Uterus (tissue), 2 donors: ENCODE measurements around the gene C6orf89.

Source experiments
- POLR2A ChIP-seq, 2 donors: fragments of 450-650 bp; IDR thresholded peaks; one replicate each; pipeline ENCODE4 v1.6.1; 2016; ENCODE audit warnings: antibody characterized with exemption in 2 of 2, mild to moderate bottlenecking in 1 of 2, moderate library complexity in 1 of 2
- TF ChIP-seq, protein P1 (sequence below), 4 experiments: fragments of 200-600 bp in 2 of 4; fragments of 450-650 bp in 2 of 4; sonication (generic) in 2 of 4; IDR thresholded peaks; one replicate each; pipeline ENCODE4 v1.5.1; 2016 to 2019; ENCODE audit warnings: antibody characterized with exemption in 4 of 4, mild to moderate bottlenecking in 2 of 4, moderate library complexity in 1 of 4

DNA sequence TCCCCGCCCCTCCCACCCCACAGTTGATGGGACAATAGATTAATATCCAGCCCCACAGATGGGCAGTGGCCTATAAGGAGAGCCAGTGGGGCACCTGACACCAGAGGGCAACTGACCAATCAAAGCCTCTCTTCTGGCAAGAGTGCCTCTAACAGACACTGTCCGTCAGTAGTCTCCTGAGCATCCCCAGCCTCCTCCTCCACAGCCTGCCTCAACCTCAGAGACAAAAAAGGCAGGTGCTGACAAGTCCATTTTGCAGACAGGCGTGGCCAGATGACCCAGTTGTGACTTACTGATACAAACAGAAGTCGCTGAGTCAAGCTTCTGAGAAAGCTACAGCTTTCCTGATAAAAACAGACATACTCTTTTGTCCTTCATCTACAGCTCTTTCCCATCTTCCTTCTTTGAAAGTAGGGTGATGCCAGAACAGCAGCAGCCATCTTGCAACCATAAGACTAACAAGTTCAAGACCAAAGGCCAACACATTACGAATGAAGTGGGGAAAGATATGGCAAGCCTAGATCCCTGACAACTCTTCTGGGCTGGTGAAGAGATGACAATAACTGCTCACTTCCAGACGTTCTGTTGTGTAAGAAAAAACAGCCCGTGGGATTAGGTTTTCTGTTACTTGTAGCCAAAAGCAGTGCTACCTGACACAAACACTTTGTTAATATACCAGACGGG, 23.4 kb upstream of the C6orf89 start:
- TF ChIP-seq POLR2A (IDR thresholded peaks at IDR 0.05): no peak
- TF ChIP-seq, protein P1, sequence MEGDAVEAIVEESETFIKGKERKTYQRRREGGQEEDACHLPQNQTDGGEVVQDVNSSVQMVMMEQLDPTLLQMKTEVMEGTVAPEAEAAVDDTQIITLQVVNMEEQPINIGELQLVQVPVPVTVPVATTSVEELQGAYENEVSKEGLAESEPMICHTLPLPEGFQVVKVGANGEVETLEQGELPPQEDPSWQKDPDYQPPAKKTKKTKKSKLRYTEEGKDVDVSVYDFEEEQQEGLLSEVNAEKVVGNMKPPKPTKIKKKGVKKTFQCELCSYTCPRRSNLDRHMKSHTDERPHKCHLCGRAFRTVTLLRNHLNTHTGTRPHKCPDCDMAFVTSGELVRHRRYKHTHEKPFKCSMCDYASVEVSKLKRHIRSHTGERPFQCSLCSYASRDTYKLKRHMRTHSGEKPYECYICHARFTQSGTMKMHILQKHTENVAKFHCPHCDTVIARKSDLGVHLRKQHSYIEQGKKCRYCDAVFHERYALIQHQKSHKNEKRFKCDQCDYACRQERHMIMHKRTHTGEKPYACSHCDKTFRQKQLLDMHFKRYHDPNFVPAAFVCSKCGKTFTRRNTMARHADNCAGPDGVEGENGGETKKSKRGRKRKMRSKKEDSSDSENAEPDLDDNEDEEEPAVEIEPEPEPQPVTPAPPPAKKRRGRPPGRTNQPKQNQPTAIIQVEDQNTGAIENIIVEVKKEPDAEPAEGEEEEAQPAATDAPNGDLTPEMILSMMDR (IDR thresholded peaks at IDR 0.05): no peak
